Body of pancreas (tissue), 4 donors: ENCODE results near the gene SLCO3A1. TPM values are rescaled to one million over a fixed set of nuclear protein-coding genes. Genes with fewer than 3 reads are reported as not detected.

Experiments used
- ATAC-seq: fragments of 150-250 bp; one replicate; pipeline ENCODE4 v1.9.1; 2016
- DNase-seq, 4 donors: peaks; one replicate each; pipeline ENCODE4 v3.0.0-alpha.2; 2019
- H3K27ac ChIP-seq, 4 donors: fragments of 200-600 bp; sonication (generic); 1 replicate in 3 of 4; 2 replicates in 1 of 4; pipeline versions ENCODE4 v1.5.1 to v1.6.1; 2016 to 2019; ENCODE audit warnings: mild to moderate bottlenecking in 1 of 4, mixed read lengths in 1 of 4, moderate library complexity in 1 of 4
- H3K27me3 ChIP-seq, 2 donors: fragments of 200-600 bp; sonication (generic); one replicate each; pipeline ENCODE4 v1.6.0; 2016; ENCODE audit warnings: mild to moderate bottlenecking in 1 of 2
- H3K36me3 ChIP-seq, 2 donors: fragments of 200-600 bp; sonication (generic); replicated peaks in 1 of 2; 2 replicates each; pipeline ENCODE4 v1.5.1; 2016; ENCODE audit warnings: low read depth in 2 of 2; ENCODE audit not compliant: insufficient read depth in 1 of 2
- H3K4me1 ChIP-seq: fragments of 200-600 bp; sonication (generic); one replicate; pipeline ENCODE4 v1.6.0; 2016
- H3K4me3 ChIP-seq, 2 donors: fragments of 200-600 bp; sonication (generic); 1 replicate in 1 of 2; 2 replicates in 1 of 2; pipeline ENCODE4 v1.5.1; 2016 to 2019
- H3K9me3 ChIP-seq, 3 donors: fragments of 200-600 bp; sonication (generic); 1 replicate in 2 of 3; 2 replicates in 1 of 3; pipeline ENCODE4 v1.5.1; 2016
- CTCF ChIP-seq, 7 experiments: fragments of 450-650 bp in 4 of 7; fragments of 200-600 bp in 3 of 7; sonication (generic) in 3 of 7; IDR thresholded peaks; one replicate each; pipeline ENCODE4 v1.5.1; 2016 to 2019; ENCODE audit warnings: antibody characterized with exemption in 7 of 7
- POLR2A ChIP-seq, 3 donors: fragments of 450-650 bp; IDR thresholded peaks; one replicate each; pipeline ENCODE4 v1.6.1; 2016; ENCODE audit warnings: antibody characterized with exemption in 3 of 3, mild to moderate bottlenecking in 2 of 3
- WGBS, 2 donors: methylation state at CpG; one replicate each; pipeline ENCODE4 v1.1.5; 2017; 5-methylcytosine and 5-hydroxymethylcytosine counted together
- intact Hi-C: fragments of 100-400 bp; cut with DNase I; formaldehyde crosslinking; loops from one replicate; pipeline ENCODE4 v1.15.1; 2023
- total RNA-seq, 2 donors: library from RNA; depleted of rRNA; stranded (reverse); fragments of >200 nt; gene quantifications; one replicate each; pipeline ENCODE4 v1.1.0, GENCODE V29; 2016

Gene SLCO3A1
- total RNA-seq, 2 donors from 2014 or later, result 5.7 to 12.9 TPM

- H3K4me1 ChIP-seq, result no peaks in the 10 kb centered on the region
- ATAC-seq (no peak), DNase-seq (peak in 2 of 4 donors; percentile 21 to 30)
- no peaks in the 10 kb centered on the region for H3K27me3 ChIP-seq
- no peaks in the 10 kb centered on the region for H3K36me3 ChIP-seq
- intact Hi-C loops, result no loop called here
- TF ChIP-seq CTCF (IDR thresholded peaks at IDR 0.05) (no peak), POLR2A (IDR thresholded peaks at IDR 0.05) (no peak)
- H3K9me3 ChIP-seq, result no peaks in the 10 kb centered on the region
- H3K27ac ChIP-seq, result no peak overlapping the region
- no peak overlapping the region for H3K4me3 ChIP-seq
- WGBS, 2 donors, result 76 to 80% methylated on average over 11 to 13 of the region's 13 CpGs
Observed at GRCh38 chr15:92018535-92019239, 165.2 kb downstream of the SLCO3A1 start.

- no peak for DNase-seq
- no peaks in the 10 kb centered on the region for H3K27me3 ChIP-seq
- no peaks in the 10 kb centered on the region for H3K36me3 ChIP-seq
- no peak for ATAC-seq
- no peak for TF ChIP-seq CTCF (IDR thresholded peaks at IDR 0.05)
- TF ChIP-seq POLR2A (IDR thresholded peaks at IDR 0.05), result no peak
- intact Hi-C loops, result no loop called here
- 76 to 81% methylated on average over 6 to 7 of the region's 7 CpGs for WGBS, 2 donors
- H3K9me3 ChIP-seq, result no peaks in the 10 kb centered on the region
- H3K4me3 ChIP-seq, result no peak overlapping the region
- no peak overlapping the region for H3K27ac ChIP-seq
- no peaks in the 10 kb centered on the region for H3K4me1 ChIP-seq
Observed at GRCh38 chr15:92019706-92020105, 166.2 kb downstream of the SLCO3A1 start.

GRCh38 chr15:92020207-92020606, 166.7 kb downstream of the SLCO3A1 start:
- Histone ChIP-seq H3K27me3 (no peaks in the 10 kb centered on the region), H3K4me3 (no peak overlapping the region), H3K36me3 (no peaks in the 10 kb centered on the region), H3K27ac (no peak overlapping the region), H3K4me1 (no peaks in the 10 kb centered on the region), H3K9me3 (no peaks in the 10 kb centered on the region)
- intact Hi-C loops, result no loop called here
- WGBS, 2 donors, result 55 to 69% methylated on average over 2 of the region's 2 CpGs
- ATAC-seq (no peak), DNase-seq (no peak)
- TF ChIP-seq CTCF (IDR thresholded peaks at IDR 0.05) (no peak), POLR2A (IDR thresholded peaks at IDR 0.05) (no peak)

- Histone ChIP-seq H3K4me3 (no peak overlapping the region), H3K36me3 (no peaks in the 10 kb centered on the region), H3K9me3 (no peaks in the 10 kb centered on the region), H3K4me1 (no peaks in the 10 kb centered on the region), H3K27ac (no peak overlapping the region), H3K27me3 (no peaks in the 10 kb centered on the region)
- intact Hi-C loops, result no loop called here
- WGBS, 2 donors, result 58 to 62% methylated on average over 3 of the region's 3 CpGs
- no peak for ATAC-seq
- no peak for DNase-seq
- no peak for TF ChIP-seq CTCF (IDR thresholded peaks at IDR 0.05)
- TF ChIP-seq POLR2A (IDR thresholded peaks at IDR 0.05), result no peak
Observed at GRCh38 chr15:92020804-92021203, 167.3 kb downstream of the SLCO3A1 start.

GRCh38 chr15:92021792-92022191, 168.3 kb downstream of the SLCO3A1 start:
- intact Hi-C loops, result no loop called here
- TF ChIP-seq POLR2A (IDR thresholded peaks at IDR 0.05), result no peak
- TF ChIP-seq CTCF (IDR thresholded peaks at IDR 0.05), result no peak
- Histone ChIP-seq H3K4me1 (no peaks in the 10 kb centered on the region), H3K4me3 (no peak overlapping the region), H3K27ac (no peak overlapping the region), H3K36me3 (no peaks in the 10 kb centered on the region), H3K9me3 (no peaks in the 10 kb centered on the region), H3K27me3 (no peaks in the 10 kb centered on the region)
- DNase-seq (no peak), ATAC-seq (no peak)
- WGBS, 2 donors, result 57 to 63% methylated on average over 5 of the region's 5 CpGs
